ENCODE results near the gene SPAG16.

GRCh38 chr2:213237787-213238186, 46.5 kb upstream of the SPAG16 start:
- TF ChIP-seq TCF4 (CRISPR knock-in tag; IDR thresholded peaks at IDR 0.05; ENCODE audit: borderline replicate concordance): no peak
- no peak for TF ChIP-seq ZNF565 (CRISPR knock-in tag; conservative IDR thresholded peaks at IDR 0.05; ENCODE audit: low read depth)
- no peak for TF ChIP-seq CSDC2 (CRISPR knock-in tag; IDR thresholded peaks at IDR 0.05)
- TF ChIP-seq ZFP30 (CRISPR knock-in tag; IDR thresholded peaks at IDR 0.05): no peak
- TF ChIP-seq ZFP3 (CRISPR knock-in tag; IDR thresholded peaks at IDR 0.05): no peak
- no peak for TF ChIP-seq CSRNP3 (CRISPR knock-in tag; IDR thresholded peaks at IDR 0.05)
- TF ChIP-seq ESRRG (CRISPR knock-in tag; IDR thresholded peaks at IDR 0.05): no peak
